GM12878 (cell line): Measurements from ENCODE around the gene DDR2.

Source experiments
- MXI1 ChIP-seq: fragments of 150-350 bp; IDR thresholded peaks from 2 replicates; pipeline ENCODE4 v1.6.1; 2011; ENCODE audit warnings: low read depth, mild to moderate bottlenecking, inconsistent platforms, low read length, improper control_type of control experiment
- SMC3 ChIP-seq: IDR thresholded peaks from 2 replicates; pipeline ENCODE4 v1.6.1; 2011; ENCODE audit warnings: low read length, improper control_type of control experiment, borderline replicate concordance
- SUZ12 ChIP-seq: fragments of 200-600 bp; sonication (generic); IDR thresholded peaks from one replicate; pipeline ENCODE4 v1.6.1; 2018; ENCODE audit warnings: antibody characterized with exemption, mild to moderate bottlenecking; ENCODE audit not compliant: unreplicated experiment
- TAF1 ChIP-seq: IDR thresholded peaks from 2 replicates; pipeline ENCODE4 v1.6.1; 2011; ENCODE audit warnings: mild to moderate bottlenecking, low read depth, low read length, borderline replicate concordance

DNA sequence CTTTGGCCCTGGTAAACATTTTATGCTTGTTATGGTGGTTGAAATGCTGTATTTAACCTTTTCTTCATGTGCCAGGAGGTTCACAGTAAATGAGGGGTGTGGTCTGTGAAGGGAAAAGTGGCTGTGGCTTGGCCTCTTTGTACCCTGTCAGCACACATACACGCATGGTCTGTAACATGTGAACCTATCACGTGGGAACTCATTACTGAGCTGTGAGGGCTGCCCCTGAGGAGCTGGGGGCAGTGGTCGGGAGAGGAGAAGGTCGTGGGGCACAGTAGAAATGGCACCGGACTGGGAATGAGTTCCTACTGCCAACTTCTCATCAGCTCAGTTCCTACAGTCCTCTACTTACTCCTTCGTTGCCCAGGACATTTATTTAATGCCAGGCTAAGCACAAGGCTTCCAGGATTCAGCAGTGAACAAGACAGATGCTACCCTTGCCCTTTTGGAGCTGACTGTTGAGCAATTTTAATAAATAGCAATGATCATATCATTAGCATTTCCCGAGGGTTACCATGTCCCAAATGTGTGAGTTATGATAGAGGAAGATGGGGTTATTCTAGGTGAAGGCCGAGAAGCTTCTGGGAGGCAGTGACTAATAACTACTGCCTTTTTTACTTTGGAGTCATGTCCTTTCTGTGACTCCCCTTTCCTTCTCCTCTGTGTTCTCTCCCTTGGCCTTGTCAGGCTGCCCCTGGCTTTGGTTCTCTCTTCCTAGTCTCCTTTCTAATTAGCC lies 38.8 kb downstream of the DDR2 start:
- TF ChIP-seq SUZ12 (no peak), MXI1 (no peak), TAF1 (no peak), SMC3 (no peak)
